Measurements from ENCODE around the gene STARD3. TPM values are rescaled to one million over a fixed set of nuclear protein-coding genes. Genes with fewer than 3 reads are reported as not detected.
A peak's percentile ranks its signal among the peaks of the same experiment; 100 is the strongest.

STARD3 gene
- total and polyA plus RNA-seq, 2 of the 13 experiments (the other 11 are each of a cell fraction or from before 2014, with no cell fraction given) = 34.6 to 100 TPM

DNA sequence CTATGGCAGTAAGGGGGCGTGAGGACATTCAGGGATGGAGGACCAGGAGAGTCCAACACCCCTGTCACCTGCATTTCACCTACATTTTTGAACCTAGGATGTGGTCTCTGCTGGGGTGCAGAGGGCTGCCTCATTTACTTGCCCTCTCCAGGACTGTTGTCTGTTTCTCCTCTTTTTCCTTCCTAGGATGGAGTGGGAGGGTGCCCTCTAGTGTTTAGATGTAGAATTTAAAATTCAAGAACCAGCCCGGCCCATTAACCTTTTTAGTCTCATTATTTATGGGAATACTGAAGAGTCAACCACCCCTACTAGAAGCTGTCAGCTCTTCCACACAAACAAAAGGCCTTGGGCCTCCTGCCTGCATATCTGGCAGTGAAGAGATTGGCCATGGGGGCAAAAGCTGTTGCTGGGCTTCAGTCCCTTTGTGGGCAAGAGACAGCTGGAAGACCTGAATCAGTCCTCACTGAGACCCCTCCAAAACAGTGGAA lies 2.5 kb upstream of the STARD3 start (continued):
- TF ChIP-seq, protein P1, sequence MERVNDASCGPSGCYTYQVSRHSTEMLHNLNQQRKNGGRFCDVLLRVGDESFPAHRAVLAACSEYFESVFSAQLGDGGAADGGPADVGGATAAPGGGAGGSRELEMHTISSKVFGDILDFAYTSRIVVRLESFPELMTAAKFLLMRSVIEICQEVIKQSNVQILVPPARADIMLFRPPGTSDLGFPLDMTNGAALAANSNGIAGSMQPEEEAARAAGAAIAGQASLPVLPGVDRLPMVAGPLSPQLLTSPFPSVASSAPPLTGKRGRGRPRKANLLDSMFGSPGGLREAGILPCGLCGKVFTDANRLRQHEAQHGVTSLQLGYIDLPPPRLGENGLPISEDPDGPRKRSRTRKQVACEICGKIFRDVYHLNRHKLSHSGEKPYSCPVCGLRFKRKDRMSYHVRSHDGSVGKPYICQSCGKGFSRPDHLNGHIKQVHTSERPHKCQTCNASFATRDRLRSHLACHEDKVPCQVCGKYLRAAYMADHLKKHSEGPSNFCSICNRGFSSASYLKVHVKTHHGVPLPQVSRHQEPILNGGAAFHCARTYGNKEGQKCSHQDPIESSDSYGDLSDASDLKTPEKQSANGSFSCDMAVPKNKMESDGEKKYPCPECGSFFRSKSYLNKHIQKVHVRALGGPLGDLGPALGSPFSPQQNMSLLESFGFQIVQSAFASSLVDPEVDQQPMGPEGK (CRISPR knock-in tag; IDR thresholded peaks at IDR 0.05) = peak; percentile 36; the same call in 1 of the 2 replicates
- TF ChIP-seq MAFK (conservative IDR thresholded peaks at IDR 0.05 in 1 of 2, IDR thresholded peaks at IDR 0.05 in 1 of 2; ENCODE audit: low read length in 2 of 2) (no peak), RFX3 (CRISPR knock-in tag; IDR thresholded peaks at IDR 0.05) (no peak), ZNF879 (CRISPR knock-in tag; IDR thresholded peaks at IDR 0.05) (no peak), MEIS1 (CRISPR knock-in tag; IDR thresholded peaks at IDR 0.05; ENCODE audit: borderline replicate concordance) (no peak), MIXL1 (CRISPR knock-in tag; IDR thresholded peaks at IDR 0.05) (no peak), POLR2G (IDR thresholded peaks at IDR 0.05; ENCODE audit: low read depth, low read length) (no peak), HOXA9 (CRISPR knock-in tag; IDR thresholded peaks at IDR 0.05; ENCODE audit: borderline replicate concordance) (no peak), ZNF251 (CRISPR knock-in tag; IDR thresholded peaks at IDR 0.05) (no peak), XRCC5 (optimal IDR thresholded peaks at IDR 0.05; ENCODE audit: low read length) (peak; percentile 45), SALL2 (CRISPR knock-in tag; IDR thresholded peaks at IDR 0.05) (no peak), MLLT10 (CRISPR knock-in tag; IDR thresholded peaks at IDR 0.05) (no peak), ATAD3A (CRISPR knock-in tag; IDR thresholded peaks at IDR 0.05) (no peak), ZSCAN31 (CRISPR knock-in tag; IDR thresholded peaks at IDR 0.05; ENCODE audit: low read depth) (no peak), GATAD1 (CRISPR knock-in tag; IDR thresholded peaks at IDR 0.05) (no peak), ZNF34 (CRISPR knock-in tag; IDR thresholded peaks at IDR 0.05; ENCODE audit: borderline replicate concordance) (no peak), ERF (CRISPR knock-in tag; IDR thresholded peaks at IDR 0.05) (0 out of 2 replicates have a peak, but pooled peaks have one; percentile 21)
- TF ChIP-seq, protein P2, sequence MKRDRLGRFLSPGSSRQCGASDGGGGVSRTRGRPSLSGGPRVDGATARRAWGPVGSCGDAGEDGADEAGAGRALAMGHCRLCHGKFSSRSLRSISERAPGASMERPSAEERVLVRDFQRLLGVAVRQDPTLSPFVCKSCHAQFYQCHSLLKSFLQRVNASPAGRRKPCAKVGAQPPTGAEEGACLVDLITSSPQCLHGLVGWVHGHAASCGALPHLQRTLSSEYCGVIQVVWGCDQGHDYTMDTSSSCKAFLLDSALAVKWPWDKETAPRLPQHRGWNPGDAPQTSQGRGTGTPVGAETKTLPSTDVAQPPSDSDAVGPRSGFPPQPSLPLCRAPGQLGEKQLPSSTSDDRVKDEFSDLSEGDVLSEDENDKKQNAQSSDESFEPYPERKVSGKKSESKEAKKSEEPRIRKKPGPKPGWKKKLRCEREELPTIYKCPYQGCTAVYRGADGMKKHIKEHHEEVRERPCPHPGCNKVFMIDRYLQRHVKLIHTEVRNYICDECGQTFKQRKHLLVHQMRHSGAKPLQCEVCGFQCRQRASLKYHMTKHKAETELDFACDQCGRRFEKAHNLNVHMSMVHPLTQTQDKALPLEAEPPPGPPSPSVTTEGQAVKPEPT (CRISPR knock-in tag; IDR thresholded peaks at IDR 0.05; ENCODE audit: low read depth) = no peak
- TF ChIP-seq, protein P3, sequence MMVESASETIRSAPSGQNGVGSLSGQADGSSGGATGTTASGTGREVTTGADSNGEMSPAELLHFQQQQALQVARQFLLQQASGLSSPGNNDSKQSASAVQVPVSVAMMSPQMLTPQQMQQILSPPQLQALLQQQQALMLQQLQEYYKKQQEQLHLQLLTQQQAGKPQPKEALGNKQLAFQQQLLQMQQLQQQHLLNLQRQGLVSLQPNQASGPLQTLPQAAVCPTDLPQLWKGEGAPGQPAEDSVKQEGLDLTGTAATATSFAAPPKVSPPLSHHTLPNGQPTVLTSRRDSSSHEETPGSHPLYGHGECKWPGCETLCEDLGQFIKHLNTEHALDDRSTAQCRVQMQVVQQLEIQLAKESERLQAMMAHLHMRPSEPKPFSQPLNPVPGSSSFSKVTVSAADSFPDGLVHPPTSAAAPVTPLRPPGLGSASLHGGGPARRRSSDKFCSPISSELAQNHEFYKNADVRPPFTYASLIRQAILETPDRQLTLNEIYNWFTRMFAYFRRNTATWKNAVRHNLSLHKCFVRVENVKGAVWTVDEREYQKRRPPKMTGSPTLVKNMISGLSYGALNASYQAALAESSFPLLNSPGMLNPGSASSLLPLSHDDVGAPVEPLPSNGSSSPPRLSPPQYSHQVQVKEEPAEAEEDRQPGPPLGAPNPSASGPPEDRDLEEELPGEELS (CRISPR knock-in tag; IDR thresholded peaks at IDR 0.05) = no peak
- TF ChIP-seq, protein P4, sequence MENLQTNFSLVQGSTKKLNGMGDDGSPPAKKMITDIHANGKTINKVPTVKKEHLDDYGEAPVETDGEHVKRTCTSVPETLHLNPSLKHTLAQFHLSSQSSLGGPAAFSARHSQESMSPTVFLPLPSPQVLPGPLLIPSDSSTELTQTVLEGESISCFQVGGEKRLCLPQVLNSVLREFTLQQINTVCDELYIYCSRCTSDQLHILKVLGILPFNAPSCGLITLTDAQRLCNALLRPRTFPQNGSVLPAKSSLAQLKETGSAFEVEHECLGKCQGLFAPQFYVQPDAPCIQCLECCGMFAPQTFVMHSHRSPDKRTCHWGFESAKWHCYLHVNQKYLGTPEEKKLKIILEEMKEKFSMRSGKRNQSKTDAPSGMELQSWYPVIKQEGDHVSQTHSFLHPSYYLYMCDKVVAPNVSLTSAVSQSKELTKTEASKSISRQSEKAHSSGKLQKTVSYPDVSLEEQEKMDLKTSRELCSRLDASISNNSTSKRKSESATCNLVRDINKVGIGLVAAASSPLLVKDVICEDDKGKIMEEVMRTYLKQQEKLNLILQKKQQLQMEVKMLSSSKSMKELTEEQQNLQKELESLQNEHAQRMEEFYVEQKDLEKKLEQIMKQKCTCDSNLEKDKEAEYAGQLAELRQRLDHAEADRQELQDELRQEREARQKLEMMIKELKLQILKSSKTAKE (CRISPR knock-in tag; IDR thresholded peaks at IDR 0.05; ENCODE audit: borderline replicate concordance) = no peak
- TF ChIP-seq, protein P5, sequence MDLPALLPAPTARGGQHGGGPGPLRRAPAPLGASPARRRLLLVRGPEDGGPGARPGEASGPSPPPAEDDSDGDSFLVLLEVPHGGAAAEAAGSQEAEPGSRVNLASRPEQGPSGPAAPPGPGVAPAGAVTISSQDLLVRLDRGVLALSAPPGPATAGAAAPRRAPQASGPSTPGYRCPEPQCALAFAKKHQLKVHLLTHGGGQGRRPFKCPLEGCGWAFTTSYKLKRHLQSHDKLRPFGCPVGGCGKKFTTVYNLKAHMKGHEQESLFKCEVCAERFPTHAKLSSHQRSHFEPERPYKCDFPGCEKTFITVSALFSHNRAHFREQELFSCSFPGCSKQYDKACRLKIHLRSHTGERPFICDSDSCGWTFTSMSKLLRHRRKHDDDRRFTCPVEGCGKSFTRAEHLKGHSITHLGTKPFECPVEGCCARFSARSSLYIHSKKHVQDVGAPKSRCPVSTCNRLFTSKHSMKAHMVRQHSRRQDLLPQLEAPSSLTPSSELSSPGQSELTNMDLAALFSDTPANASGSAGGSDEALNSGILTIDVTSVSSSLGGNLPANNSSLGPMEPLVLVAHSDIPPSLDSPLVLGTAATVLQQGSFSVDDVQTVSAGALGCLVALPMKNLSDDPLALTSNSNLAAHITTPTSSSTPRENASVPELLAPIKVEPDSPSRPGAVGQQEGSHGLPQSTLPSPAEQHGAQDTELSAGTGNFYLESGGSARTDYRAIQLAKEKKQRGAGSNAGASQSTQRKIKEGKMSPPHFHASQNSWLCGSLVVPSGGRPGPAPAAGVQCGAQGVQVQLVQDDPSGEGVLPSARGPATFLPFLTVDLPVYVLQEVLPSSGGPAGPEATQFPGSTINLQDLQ (CRISPR knock-in tag; IDR thresholded peaks at IDR 0.05) = no peak

Data from HepG2 (cell line).